Keratinocyte (primary cell): Measurements from ENCODE around the gene MYRIP.

Experiments
- CTCF ChIP-seq, 3 experiments: IDR thresholded peaks in 1 of 3; conservative IDR thresholded peaks in 1 of 3; optimal IDR thresholded peaks in 1 of 3; 2 replicates in 2 of 3; 3 replicates in 1 of 3; pipeline versions ENCODE3 to v1.5.1; 2011; ENCODE audit warnings: low read length in 3 of 3, mild to moderate bottlenecking in 3 of 3, moderate library complexity in 2 of 3, control low read depth in 1 of 3, inconsistent platforms in 1 of 3; ENCODE audit not compliant: insufficient read depth in 2 of 3; ENCODE audit errors: extremely low read depth in 1 of 3
- EZH2 ChIP-seq: IDR thresholded peaks from one replicate; pipeline ENCODE4 v1.6.1; 2012; ENCODE audit warnings: inconsistent platforms, mild to moderate bottlenecking, low read length, moderate library complexity

DNA sequence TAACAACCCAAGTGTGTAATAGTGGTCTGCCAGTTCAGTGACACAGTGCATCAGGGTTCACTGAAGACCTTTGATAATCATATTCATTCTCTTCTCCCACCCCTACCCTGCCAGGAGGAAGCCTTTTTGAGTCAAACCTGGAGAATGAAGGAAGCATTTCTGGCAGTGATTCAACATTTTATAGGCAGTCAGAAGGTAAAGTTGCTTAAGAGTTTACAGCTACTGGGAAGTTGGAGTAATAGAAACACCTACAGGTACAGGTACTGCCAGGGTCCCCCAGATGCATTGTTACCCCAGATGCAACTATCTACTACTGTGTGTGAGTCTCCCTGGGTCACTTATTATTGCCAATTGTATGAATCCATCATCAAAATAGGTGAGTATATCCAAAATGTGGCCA is 353.2 kb downstream of the MYRIP start:
- no peak for TF ChIP-seq CTCF (optimal IDR thresholded peaks at IDR 0.05 in 1 of 3, IDR thresholded peaks at IDR 0.05 in 1 of 3, conservative IDR thresholded peaks at IDR 0.05 in 1 of 3; ENCODE audit: extremely low read depth in 1 of 3, insufficient read depth in 2 of 3, low read length in 3 of 3)
- TF ChIP-seq EZH2: no peak
